A549 (cell line): Measurements from ENCODE around the gene TNNI2. TPM values are rescaled to one million over a fixed set of nuclear protein-coding genes. Genes with fewer than 3 reads are reported as not detected.

Experiments used
- ATAC-seq, 2 experiments: fragments of 200-7000 bp in 1 of 2; fragments of >200 bp in 1 of 2; cut with Nextera tagmentation in 1 of 2; cut with Tn5 transposase in 1 of 2; 3 replicates each; pipeline versions ENCODE4 v1.8.0 to v1.9.1; 2018 to 2020; ENCODE audit warnings: mild to moderate bottlenecking in 1 of 2, moderate library complexity in 1 of 2
- CTCF ChIA-PET: fragments of 300-600 bp; sonication (Branson Sonifier 250); formaldehyde crosslinking; extraction: SDS; loops from one replicate; lab custom pipeline; 2021; ENCODE audit warnings: antibody characterized with exemption, inconsistent platforms; lab: Yijun Ruan, JAX
- POLR2A ChIA-PET: fragments of 350-600 bp; formaldehyde crosslinking; extraction: SDS; loops from one replicate; lab custom pipeline; 2021; ENCODE audit warnings: antibody characterized with exemption, inconsistent platforms; lab: Yijun Ruan, JAX
- DNase-seq, 2 experiments: peaks; one replicate each; pipeline versions ENCODE4 v3.0.0 to v3.0.0-alpha.2; 2011 to 2016; ENCODE audit warnings: low read depth in 1 of 2, low spot score in 1 of 2
- FAIRE-seq: peaks from 2 replicates; lab custom pipeline; 2011; peaks lifted over from hg19 to GRCh38; lab: Jason Lieb, UNC
- H3K27ac ChIP-seq, 2 experiments: fragments of >200 bp; sonication (Bioruptor Twin); formaldehyde crosslinking; 3 replicates each; pipeline ENCODE4 v1.5.1; 2016 to 2017
- H3K4me1 ChIP-seq: fragments of >200 bp; sonication (Bioruptor Twin); formaldehyde crosslinking; 3 replicates; pipeline ENCODE4 v1.6.1; 2016
- H3K4me2 ChIP-seq: fragments of >200 bp; sonication (Bioruptor Twin); formaldehyde crosslinking; 3 replicates; pipeline ENCODE4 v1.6.1; 2016
- H3K4me3 ChIP-seq: fragments of >200 bp; sonication (Bioruptor Twin); formaldehyde crosslinking; 3 replicates; pipeline ENCODE4 v1.5.1; 2016
- H3K9me3 ChIP-seq: fragments of >200 bp; sonication (Bioruptor Twin); formaldehyde crosslinking; 3 replicates; pipeline ENCODE4 v1.6.1; 2016
- CBX8 ChIP-seq: fragments of 200-600 bp; sonication (generic); IDR thresholded peaks from 2 replicates; pipeline ENCODE4 v1.6.1; 2016
- CHD4 ChIP-seq: fragments of 200-600 bp; sonication (generic); IDR thresholded peaks from 2 replicates; pipeline ENCODE4 v1.6.1; 2016; ENCODE audit warnings: antibody characterized with exemption, mild to moderate bottlenecking, borderline replicate concordance
- EHF ChIP-seq: fragments of 250-450 bp; sonication (Bioruptor Pico); IDR thresholded peaks from 2 replicates; pipeline ENCODE4 v1.5.0; 2020; ENCODE audit warnings: mild to moderate bottlenecking
- EHMT2 ChIP-seq: fragments of 200-600 bp; sonication (generic); IDR thresholded peaks from 2 replicates; pipeline ENCODE4 v1.6.1; 2016; ENCODE audit warnings: antibody characterized with exemption, low read depth, mild to moderate bottlenecking, moderate library complexity
- FOSL2 ChIP-seq, 2 experiments: fragments of 450-650 bp in 1 of 2; fragments of >200 bp in 1 of 2; sonication (Bioruptor Twin) in 1 of 2; formaldehyde crosslinking; IDR thresholded peaks; 2 replicates each; pipeline versions ENCODE4 v1.5.0 to v1.6.1; 2016 to 2020; ENCODE audit warnings: mild to moderate bottlenecking in 1 of 2, moderate library complexity in 1 of 2
- GATA3 ChIP-seq: IDR thresholded peaks from 2 replicates; pipeline ENCODE4 v1.6.1; 2012; ENCODE audit warnings: borderline replicate concordance
- HOXA7 ChIP-seq: fragments of 250-450 bp; sonication (Bioruptor Pico); IDR thresholded peaks from 2 replicates; pipeline ENCODE4 v1.5.0; 2020; ENCODE audit warnings: mild to moderate bottlenecking, moderate library complexity
- HOXB13 ChIP-seq: fragments of 250-450 bp; sonication (Bioruptor Pico); IDR thresholded peaks from 2 replicates; pipeline ENCODE4 v1.5.0; 2020; ENCODE audit warnings: low read depth, mild to moderate bottlenecking, moderate library complexity
- HOXB5 ChIP-seq: fragments of 250-450 bp; sonication (Bioruptor Pico); IDR thresholded peaks from 2 replicates; pipeline ENCODE4 v1.5.0; 2020; ENCODE audit warnings: mild to moderate bottlenecking, moderate library complexity
- JUN ChIP-seq, 2 experiments: fragments of >200 bp; sonication (Bioruptor Twin); formaldehyde crosslinking; IDR thresholded peaks; 2 replicates in 1 of 2; 3 replicates in 1 of 2; pipeline ENCODE4 v1.6.1; 2016 to 2017
- KDM1A ChIP-seq: fragments of 200-600 bp; sonication (generic); IDR thresholded peaks from 2 replicates; pipeline ENCODE4 v1.6.1; 2016; ENCODE audit warnings: low read depth, mild to moderate bottlenecking
- MAFK ChIP-seq: fragments of 450-650 bp; IDR thresholded peaks from 2 replicates; pipeline ENCODE4 v1.6.1; 2014; ENCODE audit not compliant: partially characterized antibody
- NFE2L2 ChIP-seq: fragments of 150-350 bp; conservative IDR thresholded peaks from 2 replicates; pipeline ENCODE4 v1.6.1; 2014; ENCODE audit warnings: low read length
- PHF8 ChIP-seq: fragments of 200-600 bp; sonication (generic); IDR thresholded peaks from 2 replicates; pipeline ENCODE4 v1.6.1; 2016; ENCODE audit warnings: low read depth, mild to moderate bottlenecking, antibody characterized with exemption, moderate library complexity, borderline replicate concordance
- POLR2A ChIP-seq: IDR thresholded peaks from 2 replicates; pipeline ENCODE4 v1.6.1; 2012; ENCODE audit warnings: mild to moderate bottlenecking, low read length
- RAD21 ChIP-seq, 2 experiments: fragments of >200 bp in 1 of 2; sonication (Bioruptor Twin) in 1 of 2; formaldehyde crosslinking in 1 of 2; IDR thresholded peaks in 1 of 2; conservative IDR thresholded peaks in 1 of 2; 2 replicates in 1 of 2; 3 replicates in 1 of 2; pipeline ENCODE4 v1.6.1; 2012 to 2018; ENCODE audit warnings: inconsistent platforms in 1 of 2
- RCOR1 ChIP-seq: fragments of 150-350 bp; IDR thresholded peaks from 2 replicates; pipeline ENCODE4 v1.6.1; 2014; ENCODE audit warnings: antibody characterized with exemption, low read length, low read depth
- SMC3 ChIP-seq: fragments of >200 bp; sonication (Bioruptor Twin); formaldehyde crosslinking; IDR thresholded peaks from 3 replicates; pipeline ENCODE4 v1.6.1; 2018; ENCODE audit warnings: inconsistent platforms
- TP53 ChIP-seq: fragments of 250-450 bp; sonication (Bioruptor Pico); IDR thresholded peaks from 2 replicates; pipeline ENCODE4 v1.5.0; 2021; ENCODE audit warnings: mild to moderate bottlenecking, moderate library complexity
- ZC3H11A ChIP-seq: fragments of 450-650 bp; IDR thresholded peaks from 2 replicates; pipeline ENCODE4 v1.6.1; 2014; ENCODE audit warnings: antibody characterized with exemption, mild to moderate bottlenecking
- ZFP36 ChIP-seq: fragments of 450-650 bp; IDR thresholded peaks from 2 replicates; pipeline ENCODE4 v1.6.1; 2014; ENCODE audit warnings: borderline replicate concordance; ENCODE audit not compliant: partially characterized antibody
- ZSCAN20 ChIP-seq: fragments of 250-450 bp; sonication (Bioruptor Pico); IDR thresholded peaks from 2 replicates; pipeline ENCODE4 v1.8.0; 2022; ENCODE audit warnings: mild to moderate bottlenecking, moderate library complexity
- WGBS: methylation state at CpG from one replicate; pipeline ENCODE4 v1.1.6; 2017; ENCODE audit errors: missing lambda C conversion rate; 5-methylcytosine and 5-hydroxymethylcytosine counted together
- polyA plus RNA-seq, 4 experiments: library from polyadenylated mRNA; depleted of rRNA in 3 of 4; stranded (reverse); fragments of >200 nt; fragmentation: RNase III in 1 of 4; extraction: RNeasy Plus Mini Kit Qiagen cat#74134 plus additional on column Dnase treatment in 1 of 4; gene quantifications; 2 replicates in 3 of 4; 3 replicates in 1 of 4; pipeline ENCODE4 v1.2.3, GENCODE V29; 2011 to 2017
- TF ChIP-seq, protein P1 (sequence below): fragments of 250-450 bp; sonication (Bioruptor Pico); IDR thresholded peaks from 2 replicates; pipeline ENCODE4 v1.5.0; 2020; ENCODE audit warnings: low read depth, mild to moderate bottlenecking, moderate library complexity
- TF ChIP-seq, protein P2 (sequence below): fragments of 150-350 bp; IDR thresholded peaks from 2 replicates; pipeline ENCODE4 v1.6.1; 2014; ENCODE audit warnings: low read depth, mild to moderate bottlenecking, low read length
- TF ChIP-seq, protein P3 (sequence below): fragments of >200 bp; sonication (Bioruptor Twin); formaldehyde crosslinking; IDR thresholded peaks from 3 replicates; pipeline ENCODE4 v1.5.1; 2016
- TF ChIP-seq, protein P4 (sequence below): IDR thresholded peaks from 2 replicates; pipeline ENCODE4 v1.6.1; 2012; ENCODE audit warnings: low read depth, borderline replicate concordance
- TF ChIP-seq, protein P5 (sequence below): IDR thresholded peaks from 2 replicates; pipeline ENCODE4 v1.6.1; 2012
- TF ChIP-seq, protein P6 (sequence below): fragments of 250-450 bp; sonication (Bioruptor Pico); IDR thresholded peaks from 2 replicates; pipeline ENCODE4 v1.5.0; 2021; ENCODE audit warnings: mild to moderate bottlenecking, moderate library complexity, borderline replicate concordance

Gene TNNI2
- polyA plus RNA-seq, 2 of the 4 experiments (the other 2 are of a cell fraction): not detected

DNA sequence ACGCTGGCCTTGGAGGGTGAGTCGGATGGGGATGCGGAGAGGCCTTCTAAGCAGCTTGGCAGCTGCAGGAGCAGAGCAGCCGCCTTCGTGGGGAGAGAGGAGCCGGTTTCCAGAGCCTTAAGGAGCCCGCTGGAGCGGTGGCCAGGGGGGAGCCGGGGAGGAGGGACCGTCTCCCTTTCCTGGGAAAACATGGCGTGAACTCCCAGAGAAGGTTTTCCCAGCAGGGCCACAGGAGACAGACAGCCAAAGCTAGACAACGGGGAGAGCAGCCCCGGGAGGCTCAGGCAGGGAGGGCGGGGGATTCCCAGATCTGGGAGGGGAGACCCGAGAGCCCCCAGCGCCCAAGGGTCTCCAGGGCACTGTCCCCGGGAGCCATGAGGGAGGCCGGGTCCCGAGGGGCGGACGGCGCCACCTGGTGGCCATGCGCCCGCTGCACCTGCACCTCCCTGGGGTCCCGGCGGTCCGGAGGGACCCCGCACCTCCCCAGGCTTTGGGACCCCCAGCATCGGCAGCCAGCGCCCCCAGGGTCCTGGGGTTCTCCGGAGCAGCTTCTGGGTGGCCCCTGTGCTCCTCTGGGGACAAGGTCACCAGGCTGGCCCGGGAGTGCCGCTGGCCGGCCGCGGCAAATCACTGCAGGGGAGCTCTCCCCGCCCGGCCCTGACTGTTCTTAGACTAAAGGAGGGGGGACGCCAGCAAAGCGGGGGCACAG lies 6.4 kb upstream of the TNNI2 start:
- Histone ChIP-seq H3K4me2 (peak overlapping the region; percentile 85), H3K9me3 (no peaks in the 10 kb centered on the region), H3K27ac (peak overlapping the region; percentile 73 to 89), H3K4me1 (peaks cover 66% of the 10 kb centered on the region), H3K4me3 (peak overlapping the region; percentile 27)
- ATAC-seq: peak; percentile 41 to 83; a peak in 3 of 6 replicates
- no peak for FAIRE-seq
- ChIA-PET CTCF (interaction anchor here (0.7 to 13.7 kb wide), 99 partner anchors 9 to 332 kb away, joined by 3 to 605 read pairs (median 6); partner anchors contain the start of genes H19, KRTAP5-6, LSP1 and TNNT3), POLR2A (interaction anchor here (0.9 to 3.2 kb wide), 2 partner anchors 68 to 139 kb away, joined by 8 to 39 read pairs; partner anchors contain the start of gene CTSD)
- 25% methylated on average over 18 of the region's 40 CpGs for WGBS
- no peak for TF ChIP-seq HOXA7 (CRISPR knock-in tag)
- TF ChIP-seq SMC3: peak; percentile 100
- no peak for TF ChIP-seq ZC3H11A
- TF ChIP-seq EHF (CRISPR knock-in tag): no peak
- TF ChIP-seq RCOR1: no peak
- TF ChIP-seq HOXB5 (CRISPR knock-in tag): no peak
- TF ChIP-seq, protein P1, sequence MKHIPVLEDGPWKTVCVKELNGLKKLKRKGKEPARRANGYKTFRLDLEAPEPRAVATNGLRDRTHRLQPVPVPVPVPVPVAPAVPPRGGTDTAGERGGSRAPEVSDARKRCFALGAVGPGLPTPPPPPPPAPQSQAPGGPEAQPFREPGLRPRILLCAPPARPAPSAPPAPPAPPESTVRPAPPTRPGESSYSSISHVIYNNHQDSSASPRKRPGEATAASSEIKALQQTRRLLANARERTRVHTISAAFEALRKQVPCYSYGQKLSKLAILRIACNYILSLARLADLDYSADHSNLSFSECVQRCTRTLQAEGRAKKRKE (CRISPR knock-in tag): no peak
- no peak for TF ChIP-seq TP53 (CRISPR knock-in tag)
- TF ChIP-seq, protein P2, sequence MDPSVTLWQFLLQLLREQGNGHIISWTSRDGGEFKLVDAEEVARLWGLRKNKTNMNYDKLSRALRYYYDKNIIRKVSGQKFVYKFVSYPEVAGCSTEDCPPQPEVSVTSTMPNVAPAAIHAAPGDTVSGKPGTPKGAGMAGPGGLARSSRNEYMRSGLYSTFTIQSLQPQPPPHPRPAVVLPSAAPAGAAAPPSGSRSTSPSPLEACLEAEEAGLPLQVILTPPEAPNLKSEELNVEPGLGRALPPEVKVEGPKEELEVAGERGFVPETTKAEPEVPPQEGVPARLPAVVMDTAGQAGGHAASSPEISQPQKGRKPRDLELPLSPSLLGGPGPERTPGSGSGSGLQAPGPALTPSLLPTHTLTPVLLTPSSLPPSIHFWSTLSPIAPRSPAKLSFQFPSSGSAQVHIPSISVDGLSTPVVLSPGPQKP: no peak
- TF ChIP-seq RAD21 (conservative IDR thresholded peaks at IDR 0.05 in 1 of 2, IDR thresholded peaks at IDR 0.05 in 1 of 2): peak; percentile 80 to 99
- no peak for TF ChIP-seq POLR2A
- TF ChIP-seq, protein P3, sequence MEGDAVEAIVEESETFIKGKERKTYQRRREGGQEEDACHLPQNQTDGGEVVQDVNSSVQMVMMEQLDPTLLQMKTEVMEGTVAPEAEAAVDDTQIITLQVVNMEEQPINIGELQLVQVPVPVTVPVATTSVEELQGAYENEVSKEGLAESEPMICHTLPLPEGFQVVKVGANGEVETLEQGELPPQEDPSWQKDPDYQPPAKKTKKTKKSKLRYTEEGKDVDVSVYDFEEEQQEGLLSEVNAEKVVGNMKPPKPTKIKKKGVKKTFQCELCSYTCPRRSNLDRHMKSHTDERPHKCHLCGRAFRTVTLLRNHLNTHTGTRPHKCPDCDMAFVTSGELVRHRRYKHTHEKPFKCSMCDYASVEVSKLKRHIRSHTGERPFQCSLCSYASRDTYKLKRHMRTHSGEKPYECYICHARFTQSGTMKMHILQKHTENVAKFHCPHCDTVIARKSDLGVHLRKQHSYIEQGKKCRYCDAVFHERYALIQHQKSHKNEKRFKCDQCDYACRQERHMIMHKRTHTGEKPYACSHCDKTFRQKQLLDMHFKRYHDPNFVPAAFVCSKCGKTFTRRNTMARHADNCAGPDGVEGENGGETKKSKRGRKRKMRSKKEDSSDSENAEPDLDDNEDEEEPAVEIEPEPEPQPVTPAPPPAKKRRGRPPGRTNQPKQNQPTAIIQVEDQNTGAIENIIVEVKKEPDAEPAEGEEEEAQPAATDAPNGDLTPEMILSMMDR: peak; percentile 99
- TF ChIP-seq FOSL2 (IDR thresholded peaks at IDR 0.05): no peak
- no peak for TF ChIP-seq FOSL2 (CRISPR knock-in tag; IDR thresholded peaks at IDR 0.05)
- TF ChIP-seq CHD4: 0 out of 2 replicates have a peak, but pooled peaks have one; percentile 37
- TF ChIP-seq, protein P4, sequence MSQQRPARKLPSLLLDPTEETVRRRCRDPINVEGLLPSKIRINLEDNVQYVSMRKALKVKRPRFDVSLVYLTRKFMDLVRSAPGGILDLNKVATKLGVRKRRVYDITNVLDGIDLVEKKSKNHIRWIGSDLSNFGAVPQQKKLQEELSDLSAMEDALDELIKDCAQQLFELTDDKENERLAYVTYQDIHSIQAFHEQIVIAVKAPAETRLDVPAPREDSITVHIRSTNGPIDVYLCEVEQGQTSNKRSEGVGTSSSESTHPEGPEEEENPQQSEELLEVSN: no peak
- TF ChIP-seq JUN (IDR thresholded peaks at IDR 0.05): peak in 1 of 2 experiments; percentile 40; a peak in 2 of 5 replicates
- TF ChIP-seq ZFP36: no peak
- TF ChIP-seq, protein P5, sequence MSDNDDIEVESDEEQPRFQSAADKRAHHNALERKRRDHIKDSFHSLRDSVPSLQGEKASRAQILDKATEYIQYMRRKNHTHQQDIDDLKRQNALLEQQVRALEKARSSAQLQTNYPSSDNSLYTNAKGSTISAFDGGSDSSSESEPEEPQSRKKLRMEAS: peak; percentile 47; the same call in 1 of the 2 replicates
- DNase-seq: peak; percentile 44 to 69

DNA sequence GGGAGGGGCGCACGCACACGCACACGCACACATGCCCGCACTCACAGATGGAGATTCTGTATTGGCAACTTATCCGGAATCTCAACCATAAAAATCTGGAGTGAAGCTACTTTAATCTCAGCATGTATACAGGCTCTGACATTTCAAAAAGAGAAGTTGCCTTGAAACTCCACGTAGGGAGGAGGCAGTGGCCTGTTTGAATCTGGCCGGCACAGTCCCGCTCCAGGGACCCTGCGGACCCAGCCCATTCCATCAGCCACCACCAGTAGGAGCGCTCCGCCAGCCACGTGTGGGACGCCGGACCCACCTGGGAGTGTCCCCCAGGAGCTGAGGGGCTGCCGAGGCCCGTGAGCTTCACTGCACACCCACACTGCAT lies 5.9 kb upstream of the TNNI2 start:
- H3K4me3 ChIP-seq: peak overlapping the region; percentile 27; the same call in 2 of the 3 replicates
- FAIRE-seq (no peak), DNase-seq (no peak), ATAC-seq (no peak)
- TF ChIP-seq GATA3: no peak
- TF ChIP-seq, protein P6, sequence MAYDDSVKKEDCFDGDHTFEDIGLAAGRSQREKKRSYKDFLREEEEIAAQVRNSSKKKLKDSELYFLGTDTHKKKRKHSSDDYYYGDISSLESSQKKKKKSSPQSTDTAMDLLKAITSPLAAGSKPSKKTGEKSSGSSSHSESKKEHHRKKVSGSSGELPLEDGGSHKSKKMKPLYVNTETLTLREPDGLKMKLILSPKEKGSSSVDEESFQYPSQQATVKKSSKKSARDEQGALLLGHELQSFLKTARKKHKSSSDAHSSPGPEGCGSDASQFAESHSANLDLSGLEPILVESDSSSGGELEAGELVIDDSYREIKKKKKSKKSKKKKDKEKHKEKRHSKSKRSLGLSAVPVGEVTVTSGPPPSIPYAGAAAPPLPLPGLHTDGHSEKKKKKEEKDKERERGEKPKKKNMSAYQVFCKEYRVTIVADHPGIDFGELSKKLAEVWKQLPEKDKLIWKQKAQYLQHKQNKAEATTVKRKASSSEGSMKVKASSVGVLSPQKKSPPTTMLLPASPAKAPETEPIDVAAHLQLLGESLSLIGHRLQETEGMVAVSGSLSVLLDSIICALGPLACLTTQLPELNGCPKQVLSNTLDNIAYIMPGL (CRISPR knock-in tag): no peak
- TF ChIP-seq EHF (CRISPR knock-in tag): no peak
- no peak for TF ChIP-seq CBX8
- no peak for TF ChIP-seq CHD4
- no peak for TF ChIP-seq PHF8
- TF ChIP-seq ZFP36: no peak
- TF ChIP-seq ZSCAN20 (CRISPR knock-in tag): no peak
- TF ChIP-seq MAFK: no peak
- no peak for TF ChIP-seq KDM1A
- no peak for TF ChIP-seq EHMT2
- TF ChIP-seq POLR2A: no peak
- no peak for TF ChIP-seq TP53 (CRISPR knock-in tag)
- TF ChIP-seq NFE2L2: no peak
- no peak for TF ChIP-seq HOXB13 (CRISPR knock-in tag)
- ChIA-PET CTCF (interaction anchor here (0.7 to 13.7 kb wide), 94 partner anchors 9 to 332 kb away, joined by 3 to 605 read pairs (median 7); partner anchors contain the start of genes H19, KRTAP5-6, LSP1 and TNNT3), POLR2A (interaction anchor here (0.9 to 3.2 kb wide), 3 partner anchors 69 to 139 kb away, joined by 3 to 39 read pairs (median 8); partner anchors contain the start of gene CTSD)
- peak overlapping the region; percentile 85 for H3K4me2 ChIP-seq
- peak overlapping the region; percentile 73 to 89; a peak in 5 of 6 replicates for H3K27ac ChIP-seq
- WGBS: 43% methylated on average over 11 of the region's 17 CpGs
- H3K9me3 ChIP-seq: no peaks in the 10 kb centered on the region
- peaks cover 62% of the 10 kb centered on the region for H3K4me1 ChIP-seq
